LNCAP (cell line): ENCODE results near the gene CLDN22.

Source experiments
- TF ChIP-seq, protein P1 (sequence below): fragments of 450-650 bp; IDR thresholded peaks from 2 replicates; pipeline ENCODE4 v1.5.1; 2017; ENCODE audit warnings: mild to moderate bottlenecking

The CLDN22 gene

DNA sequence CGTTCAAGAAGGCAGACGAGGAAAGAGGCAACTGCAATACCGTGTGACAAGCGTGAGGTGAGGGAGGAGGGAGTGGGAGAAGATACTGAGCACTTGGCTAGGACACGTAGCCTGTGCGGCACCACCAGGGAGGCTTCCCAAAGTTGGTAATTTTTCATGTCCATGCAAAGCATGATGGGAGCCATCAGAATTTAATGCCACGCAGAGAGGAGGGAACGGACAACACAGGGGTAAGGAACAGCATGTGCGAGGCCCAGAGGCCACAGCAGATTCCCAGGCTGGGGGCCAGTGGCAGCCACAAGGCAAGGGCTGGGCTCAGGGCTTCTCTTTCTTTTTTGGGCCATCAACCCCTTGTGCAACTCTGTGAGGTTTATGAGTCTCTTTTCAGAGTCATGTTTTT is 13.1 kb upstream of the CLDN22 start:
- TF ChIP-seq, protein P1, sequence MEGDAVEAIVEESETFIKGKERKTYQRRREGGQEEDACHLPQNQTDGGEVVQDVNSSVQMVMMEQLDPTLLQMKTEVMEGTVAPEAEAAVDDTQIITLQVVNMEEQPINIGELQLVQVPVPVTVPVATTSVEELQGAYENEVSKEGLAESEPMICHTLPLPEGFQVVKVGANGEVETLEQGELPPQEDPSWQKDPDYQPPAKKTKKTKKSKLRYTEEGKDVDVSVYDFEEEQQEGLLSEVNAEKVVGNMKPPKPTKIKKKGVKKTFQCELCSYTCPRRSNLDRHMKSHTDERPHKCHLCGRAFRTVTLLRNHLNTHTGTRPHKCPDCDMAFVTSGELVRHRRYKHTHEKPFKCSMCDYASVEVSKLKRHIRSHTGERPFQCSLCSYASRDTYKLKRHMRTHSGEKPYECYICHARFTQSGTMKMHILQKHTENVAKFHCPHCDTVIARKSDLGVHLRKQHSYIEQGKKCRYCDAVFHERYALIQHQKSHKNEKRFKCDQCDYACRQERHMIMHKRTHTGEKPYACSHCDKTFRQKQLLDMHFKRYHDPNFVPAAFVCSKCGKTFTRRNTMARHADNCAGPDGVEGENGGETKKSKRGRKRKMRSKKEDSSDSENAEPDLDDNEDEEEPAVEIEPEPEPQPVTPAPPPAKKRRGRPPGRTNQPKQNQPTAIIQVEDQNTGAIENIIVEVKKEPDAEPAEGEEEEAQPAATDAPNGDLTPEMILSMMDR, result no peak

DNA sequence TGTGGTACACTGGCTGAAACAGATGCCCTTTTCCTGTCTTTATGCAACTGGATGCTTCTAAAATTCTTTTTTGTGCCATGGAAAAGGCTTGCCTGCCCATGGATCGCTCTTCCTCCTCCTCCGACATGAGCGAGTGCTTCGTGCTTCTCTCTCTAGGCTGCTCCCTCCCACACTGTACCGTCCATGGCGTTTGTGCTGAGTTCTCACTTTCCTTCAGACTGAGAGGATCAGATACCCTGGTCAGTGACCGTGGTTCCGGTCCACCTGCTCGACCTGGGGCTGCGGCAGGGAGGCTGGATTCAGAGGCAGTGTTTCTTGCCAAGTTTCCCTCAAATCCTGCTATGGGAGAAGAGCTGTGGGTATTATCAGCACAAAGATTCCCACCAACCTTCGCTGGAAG is 12.4 kb upstream of the CLDN22 start:
- TF ChIP-seq, protein P1, result no peak

DNA sequence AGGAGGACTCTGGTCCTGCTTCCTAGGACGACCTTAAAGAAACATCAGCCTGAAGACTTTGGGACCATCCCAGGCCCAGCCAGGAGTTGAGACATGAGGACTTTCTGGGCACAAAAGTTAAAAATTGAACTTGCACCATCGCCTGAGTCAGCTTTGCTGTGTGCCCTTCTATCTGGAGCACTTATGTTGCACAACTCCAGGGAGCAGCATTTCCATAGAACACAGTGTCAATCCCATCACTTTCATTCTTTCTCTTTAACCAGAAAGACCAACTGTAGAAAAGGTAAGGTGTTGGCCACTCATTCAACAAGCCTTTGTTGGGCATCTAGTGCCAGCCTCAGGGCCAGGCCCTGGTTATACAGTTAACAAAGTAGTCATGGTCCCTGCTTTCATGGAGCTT is 10.8 kb upstream of the CLDN22 start:
- TF ChIP-seq, protein P1, result no peak

DNA sequence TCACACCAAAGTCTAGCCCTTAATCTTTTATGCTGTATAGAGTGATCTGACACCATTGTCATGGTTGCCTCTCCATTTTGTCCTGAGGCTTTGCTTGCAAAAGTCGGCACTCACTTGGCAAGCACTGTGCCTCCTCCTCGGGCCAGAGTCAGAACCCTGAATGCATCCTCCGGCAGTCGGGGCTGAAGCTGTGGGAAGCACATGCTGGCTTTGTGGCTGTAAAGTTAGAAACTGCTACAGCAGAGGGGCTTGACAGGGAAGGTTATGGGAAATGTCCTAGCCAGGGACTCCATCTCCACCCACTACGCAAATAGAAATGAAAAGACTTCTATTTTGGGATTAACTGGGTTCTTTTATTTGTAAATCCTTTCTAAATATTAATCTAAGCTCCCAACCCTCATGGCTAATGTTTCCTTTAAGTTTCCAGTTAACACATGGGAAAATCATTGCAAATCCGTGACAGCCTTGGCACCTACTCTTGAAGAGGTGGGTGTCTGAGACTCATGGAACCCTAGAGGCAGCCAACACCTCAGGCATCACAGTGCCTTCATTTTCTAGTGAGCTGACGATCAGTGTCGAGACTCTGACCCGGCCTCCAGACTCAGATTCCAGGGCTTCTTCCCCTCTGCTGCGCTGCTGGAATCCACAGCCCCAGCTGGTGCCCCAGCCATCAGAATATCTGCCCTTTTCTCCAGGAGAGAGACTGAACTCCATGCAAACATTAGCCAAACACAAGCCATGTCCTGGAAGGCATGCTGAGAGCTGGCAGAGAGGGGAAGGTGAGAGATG is 10.1 kb upstream of the CLDN22 start:
- TF ChIP-seq, protein P1, result no peak

DNA sequence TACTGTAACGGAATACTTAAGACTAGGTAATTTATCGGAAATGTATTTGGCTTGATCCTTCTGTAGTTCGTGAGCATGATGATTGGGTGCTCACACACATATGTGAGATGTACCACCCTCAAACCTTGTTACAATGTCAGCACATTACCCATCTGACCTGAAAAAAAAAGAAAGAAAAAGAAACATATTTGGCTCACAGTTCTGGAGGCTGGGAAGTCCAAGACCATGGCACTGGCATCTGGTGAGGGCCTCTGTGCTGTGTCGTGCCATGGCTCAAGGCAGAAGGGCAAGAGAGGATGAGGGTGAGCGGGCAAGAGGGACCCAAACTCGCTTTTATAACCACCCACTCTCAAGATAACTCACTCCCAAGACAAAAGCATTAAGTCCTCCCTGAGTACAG is 9.2 kb upstream of the CLDN22 start:
- TF ChIP-seq, protein P1, result no peak

DNA sequence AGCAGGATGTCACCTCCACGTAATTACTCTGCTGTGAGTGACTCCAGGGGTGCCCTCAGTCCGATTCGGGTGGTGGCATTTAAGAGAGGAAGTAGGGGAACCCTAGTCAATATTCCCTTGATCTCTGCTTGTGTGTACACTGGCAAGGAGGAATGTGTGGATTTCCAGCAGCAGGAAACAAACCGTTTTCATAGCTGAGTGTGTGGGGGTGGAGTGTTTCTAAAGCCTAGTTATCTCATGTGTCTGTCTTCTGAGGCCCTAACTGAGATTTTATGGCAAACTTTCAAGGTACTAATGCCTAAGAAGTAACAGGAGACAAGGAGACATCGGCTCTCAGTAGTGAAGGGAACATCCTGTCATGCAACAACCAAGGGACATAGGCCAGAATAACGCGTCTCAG is 8.8 kb upstream of the CLDN22 start:
- TF ChIP-seq, protein P1, result no peak

DNA sequence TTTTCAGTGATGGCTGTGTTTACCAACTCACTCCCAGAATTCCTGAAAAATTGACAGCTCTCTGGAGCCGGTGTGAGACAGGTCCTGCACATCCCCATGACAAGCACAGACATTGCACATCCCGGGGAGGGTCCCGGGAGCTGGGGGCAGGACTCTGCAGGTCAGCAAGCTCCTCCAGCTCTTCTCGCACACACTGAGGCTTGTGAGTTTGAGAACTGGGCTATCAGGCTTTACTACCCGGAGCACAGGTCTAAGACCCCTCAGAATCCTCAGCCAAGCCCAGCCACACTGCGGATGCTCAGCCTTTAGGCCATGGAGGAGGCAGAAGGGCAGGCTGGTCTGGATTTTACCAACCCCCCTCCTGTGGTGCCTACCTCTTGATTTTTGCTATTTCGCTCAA is 7.8 kb upstream of the CLDN22 start:
- TF ChIP-seq, protein P1, result no peak

DNA sequence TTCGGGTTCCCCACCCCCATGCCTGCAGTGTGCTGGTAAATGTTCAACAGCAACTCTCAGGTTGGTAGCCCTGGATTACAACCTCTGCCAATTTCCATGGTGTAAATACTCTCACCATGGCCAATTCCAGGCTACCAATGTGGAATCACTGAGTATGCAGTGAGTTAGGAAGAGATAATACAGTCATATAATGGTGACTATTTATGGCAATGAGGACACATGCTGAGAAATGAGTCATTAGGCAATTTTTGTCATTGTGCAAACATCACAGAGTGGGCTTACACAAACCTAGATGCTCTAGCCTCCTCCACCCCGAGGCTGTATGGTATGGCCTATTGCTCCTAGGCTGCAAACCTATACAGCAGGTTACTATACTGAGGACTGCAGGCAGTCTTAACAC is 6.8 kb upstream of the CLDN22 start:
- TF ChIP-seq, protein P1, result no peak
